Neuronal stem cell (in vitro differentiated cells): Measurements from ENCODE around the gene ZNF768. TPM values are rescaled to one million over a fixed set of nuclear protein-coding genes. Genes with fewer than 3 reads are reported as not detected.
A peak's percentile ranks its signal among the peaks of the same experiment; 100 is the strongest.

Experiments
- DNase-seq: peaks from one replicate; pipeline ENCODE4 v3.0.0-alpha.2; 2013; ENCODE audit warnings: low spot score
- H2AFZ ChIP-seq: one replicate; pipeline ENCODE4 v1.6.1; 2013; ENCODE audit warnings: mild to moderate bottlenecking, low read length, inconsistent platforms
- H2AK5ac ChIP-seq: 2 replicates; pipeline ENCODE4 v1.6.1; 2013; ENCODE audit warnings: low read depth, mild to moderate bottlenecking, inconsistent platforms, low read length, moderate library complexity, mixed read lengths
- H2BK120ac ChIP-seq: 2 replicates; pipeline ENCODE4 v1.6.1; 2013; ENCODE audit warnings: low read depth, mild to moderate bottlenecking, inconsistent platforms, low read length, moderate library complexity, mixed read lengths
- H2BK12ac ChIP-seq: one replicate; pipeline ENCODE4 v1.6.1; 2013; ENCODE audit warnings: low read length, inconsistent platforms
- H2BK15ac ChIP-seq: 2 replicates; pipeline ENCODE4 v1.6.1; 2013; ENCODE audit warnings: mild to moderate bottlenecking, low read length, inconsistent platforms, mixed read lengths
- H2BK5ac ChIP-seq: one replicate; pipeline ENCODE4 v1.6.1; 2013; ENCODE audit warnings: inconsistent platforms, mild to moderate bottlenecking, low read length, moderate library complexity
- H3K14ac ChIP-seq: one replicate; pipeline ENCODE4 v1.6.1; 2013; ENCODE audit warnings: low read length, inconsistent platforms
- H3K18ac ChIP-seq: 2 replicates; pipeline ENCODE4 v1.6.1; 2013; ENCODE audit warnings: low read length, inconsistent platforms
- H3K23ac ChIP-seq: 2 replicates; pipeline ENCODE4 v1.6.1; 2013; ENCODE audit warnings: low read depth, mild to moderate bottlenecking, mixed read lengths, low read length, inconsistent platforms; ENCODE audit not compliant: poor library complexity
- H3K27ac ChIP-seq: replicated peaks from 3 replicates; pipeline ENCODE4 v1.5.1; 2013; ENCODE audit warnings: low read length, inconsistent platforms
- H3K27me3 ChIP-seq, 3 experiments: 2 replicates each; pipeline ENCODE4 v1.6.1; 2013; ENCODE audit warnings: low read length in 3 of 3, mild to moderate bottlenecking in 2 of 3, inconsistent platforms in 1 of 3, low read depth in 1 of 3, mixed read lengths in 1 of 3, moderate library complexity in 1 of 3; ENCODE audit not compliant: control insufficient read depth in 3 of 3, insufficient read depth in 3 of 3
- H3K36me3 ChIP-seq, 2 donors: replicated peaks in 1 of 2; 2 replicates each; pipeline ENCODE4 v1.6.1; 2013; ENCODE audit warnings: low read length in 2 of 2; ENCODE audit not compliant: control insufficient read depth in 2 of 2, insufficient read depth in 2 of 2
- H3K4ac ChIP-seq: 2 replicates; pipeline ENCODE4 v1.6.1; 2013; ENCODE audit warnings: inconsistent platforms, mild to moderate bottlenecking, low read length, moderate library complexity
- H3K4me1 ChIP-seq, 2 donors: 1 replicate in 1 of 2; 2 replicates in 1 of 2; pipeline ENCODE4 v1.6.1; 2013; ENCODE audit warnings: low read length in 2 of 2, low read depth in 1 of 2; ENCODE audit not compliant: control insufficient read depth in 2 of 2, insufficient read depth in 1 of 2
- H3K4me2 ChIP-seq: one replicate; pipeline ENCODE4 v1.6.1; 2013; ENCODE audit warnings: mild to moderate bottlenecking, low read length, inconsistent platforms; ENCODE audit not compliant: insufficient read depth, poor library complexity, severe bottlenecking
- H3K4me3 ChIP-seq, 2 donors: 2 replicates each; pipeline ENCODE4 v1.5.1; 2013; ENCODE audit warnings: low read length in 2 of 2, mild to moderate bottlenecking in 2 of 2, inconsistent platforms in 1 of 2, moderate library complexity in 1 of 2
- H3K79me1 ChIP-seq: one replicate; pipeline ENCODE4 v1.6.1; 2013; ENCODE audit warnings: low read depth, mild to moderate bottlenecking, inconsistent platforms, low read length, moderate library complexity
- H3K9ac ChIP-seq: one replicate; pipeline ENCODE4 v1.6.1; 2013; ENCODE audit warnings: mild to moderate bottlenecking, low read depth, low read length, inconsistent platforms; ENCODE audit not compliant: poor library complexity
- H3K9me3 ChIP-seq, 2 donors: replicated peaks in 1 of 2; 2 replicates each; pipeline versions ENCODE3 to v1.6.1; 2013; ENCODE audit warnings: low read length in 2 of 2, mild to moderate bottlenecking in 2 of 2, inconsistent platforms in 1 of 2, low read depth in 1 of 2, mixed read lengths in 1 of 2, moderate library complexity in 1 of 2; ENCODE audit not compliant: control insufficient read depth in 2 of 2, insufficient read depth in 1 of 2
- H4K8ac ChIP-seq: one replicate; pipeline ENCODE4 v1.6.1; 2013; ENCODE audit warnings: low read depth, mild to moderate bottlenecking, inconsistent platforms, low read length, moderate library complexity
- H4K91ac ChIP-seq: one replicate; pipeline ENCODE4 v1.6.1; 2013; ENCODE audit warnings: low read length, low read depth, mild to moderate bottlenecking, inconsistent platforms; ENCODE audit not compliant: poor library complexity
- WGBS, 2 donors: extraction: QIAGEN DNeasy Blood & Tissue Kit; methylation state at CpG; one replicate each; pipeline ENCODE4 v1.1.7; 2013; ENCODE audit warnings: missing lambda C conversion rate in 2 of 2, mixed read lengths in 1 of 2; ENCODE audit not compliant: insufficient read length in 2 of 2, insufficient replicate concordance in 1 of 2; ENCODE audit errors: extremely low coverage in 2 of 2; 5-methylcytosine and 5-hydroxymethylcytosine counted together
- polyA plus RNA-seq, 2 experiments: library from polyadenylated mRNA; stranded (reverse); fragments of 200-250 nt; gene quantifications; one replicate each; pipeline ENCODE4 v1.2.3, GENCODE V29; 2013

Gene ZNF768
- polyA plus RNA-seq (2013, experiment 1 of 2): 48.2 TPM
- 46.8 TPM for polyA plus RNA-seq (2013, experiment 2 of 2)

- H3K4ac ChIP-seq: no peak within 1 kb of the TSS
- H2BK15ac ChIP-seq: peak within 1 kb of the TSS; percentile 97
- peaks cover 10 to 16% of the 10 kb centered on the region in 2 donors for H3K36me3 ChIP-seq
- peak within 1 kb of the TSS; percentile 98 for H2BK120ac ChIP-seq
- no CpG with 5 or more reads among the region's 73 CpGs for WGBS, 2 donors
- H3K14ac ChIP-seq: peak within 1 kb of the TSS; percentile 86
- H3K4me3 ChIP-seq: peak within 1 kb of the TSS; percentile 83 to 91
- H2BK5ac ChIP-seq: peak within 1 kb of the TSS; percentile 89
- H4K8ac ChIP-seq: no peak within 1 kb of the TSS
- DNase-seq: peak; percentile 59
- no peaks in the 10 kb centered on the region for H3K9me3 ChIP-seq
- H3K23ac ChIP-seq: peak within 1 kb of the TSS; percentile 87
- peak within 1 kb of the TSS; percentile 100 for H3K18ac ChIP-seq
- peak within 1 kb of the TSS; percentile 90 for H2AK5ac ChIP-seq
- peak within 1 kb of the TSS; percentile 97 for H3K27ac ChIP-seq
- peak within 1 kb of the TSS; percentile 99 for H2AFZ ChIP-seq
- peak within 1 kb of the TSS; percentile 66 for H4K91ac ChIP-seq
- H3K79me1 ChIP-seq: peaks cover 11% of the 10 kb centered on the region
- H2BK12ac ChIP-seq: no peak within 1 kb of the TSS
- H3K4me2 ChIP-seq: peak within 1 kb of the TSS; percentile 59
- H3K9ac ChIP-seq: peak within 1 kb of the TSS; percentile 99
- H3K27me3 ChIP-seq: no peaks in the 10 kb centered on the region
- H3K4me1 ChIP-seq: peaks cover 6 to 8% of the 10 kb centered on the region in 2 donors
These were observed at the start of gene ZNF768 for GRCh38 chr16:30526137-30526822. ZNF768 (minus strand) TSS chr16:30526566; CDS start chr16:30526413, 153 bp downstream.

- Histone ChIP-seq H3K4me1 (peaks cover 0 to 4% of the 10 kb centered on the region in 2 donors), H3K9me3 (no peaks in the 10 kb centered on the region), H2BK5ac (no peak overlapping the region), H2BK12ac (no peak overlapping the region), H3K4me3 (no peak overlapping the region), H3K18ac (no peak overlapping the region), H3K4me2 (no peak overlapping the region), H3K4ac (no peak overlapping the region), H3K27ac (no peak overlapping the region), H3K36me3 (peaks cover 10 to 26% of the 10 kb centered on the region in 2 donors), H2BK15ac (no peak overlapping the region), H3K23ac (no peak overlapping the region), H3K27me3 (no peaks in the 10 kb centered on the region), H3K9ac (no peak overlapping the region), H4K91ac (no peak overlapping the region), H4K8ac (no peak overlapping the region), H3K14ac (no peak overlapping the region), H2AK5ac (no peak overlapping the region), H3K79me1 (no peaks in the 10 kb centered on the region), H2BK120ac (no peak overlapping the region), H2AFZ (no peak overlapping the region)
- 100% methylated on average over 1 of the region's 1 CpG; no CpG with 5 or more reads in 1 of the 2 donors for WGBS, 2 donors
- DNase-seq: no peak
These were observed 48.3 kb upstream of the ZNF768 start for GRCh38 chr16:30574678-30575077.

- Histone ChIP-seq H3K23ac (peak within 1 kb of the TSS; percentile 89), H3K14ac (peak within 1 kb of the TSS; percentile 77), H3K4me1 (peaks cover 0 to 4% of the 10 kb centered on the region in 2 donors), H2BK5ac (peak within 1 kb of the TSS; percentile 97), H2BK15ac (no peak within 1 kb of the TSS), H3K36me3 (peaks cover 2 to 8% of the 10 kb centered on the region in 2 donors), H3K4me3 (peak within 1 kb of the TSS; percentile 88 to 94), H3K9me3 (no peaks in the 10 kb centered on the region), H3K79me1 (peaks cover 2% of the 10 kb centered on the region), H4K8ac (peak within 1 kb of the TSS; percentile 29), H2AK5ac (peak within 1 kb of the TSS; percentile 68), H2AFZ (peak within 1 kb of the TSS; percentile 96), H3K4ac (peak within 1 kb of the TSS; percentile 81), H4K91ac (peak within 1 kb of the TSS; percentile 100), H3K4me2 (peak within 1 kb of the TSS; percentile 89), H3K18ac (peak within 1 kb of the TSS; percentile 96), H2BK12ac (no peak within 1 kb of the TSS), H3K27me3 (no peaks in the 10 kb centered on the region), H2BK120ac (no peak within 1 kb of the TSS), H3K27ac (peak within 1 kb of the TSS; percentile 96), H3K9ac (peak within 1 kb of the TSS; percentile 97)
- peak; percentile 92 for DNase-seq
- WGBS, 2 donors: no CpG with 5 or more reads among the region's 67 CpGs
These were observed 45.3 kb upstream of the ZNF768 start, which contains the start of gene ZNF688 for GRCh38 chr16:30571445-30572322. ZNF688 (minus strand) TSS chr16:30571714; CDS start chr16:30571629, 85 bp downstream.
